Stimulated activated CD8-positive, alpha-beta memory T cell treated with anti-CD3 and anti-CD28 coated beads, Interleukin-4, amount 100 ng/mL, for 1 hour (primary cell): Measurements from ENCODE around the gene CHD1.

ENCODE experiments used
- DNase-seq, 2 donors: peaks; one replicate each; pipeline ENCODE4 v3.0.0-alpha.2; 2020; ENCODE audit warnings: low read depth in 2 of 2, low spot score in 1 of 2

CHD1 gene

DNA sequence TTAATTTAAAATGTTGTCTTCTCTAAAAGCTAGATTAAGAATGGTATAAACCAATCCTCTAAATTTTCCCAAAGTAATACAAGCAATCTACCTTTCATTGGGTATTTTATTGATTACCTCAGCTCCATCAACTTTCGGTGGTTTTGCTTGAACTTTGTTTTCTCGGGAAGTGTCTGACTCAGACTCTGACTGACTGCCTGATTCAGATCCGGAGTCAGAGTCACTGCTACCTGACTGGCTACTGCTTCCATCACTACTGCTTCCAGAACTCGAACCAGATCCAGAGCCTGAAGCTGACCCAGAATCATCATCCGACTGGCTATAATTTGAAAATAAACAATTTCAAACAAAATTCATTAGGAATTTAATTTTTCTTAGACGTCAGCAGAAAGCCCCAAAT lies 24.0 kb downstream of the CHD1 start:
- no peak for DNase-seq

DNA sequence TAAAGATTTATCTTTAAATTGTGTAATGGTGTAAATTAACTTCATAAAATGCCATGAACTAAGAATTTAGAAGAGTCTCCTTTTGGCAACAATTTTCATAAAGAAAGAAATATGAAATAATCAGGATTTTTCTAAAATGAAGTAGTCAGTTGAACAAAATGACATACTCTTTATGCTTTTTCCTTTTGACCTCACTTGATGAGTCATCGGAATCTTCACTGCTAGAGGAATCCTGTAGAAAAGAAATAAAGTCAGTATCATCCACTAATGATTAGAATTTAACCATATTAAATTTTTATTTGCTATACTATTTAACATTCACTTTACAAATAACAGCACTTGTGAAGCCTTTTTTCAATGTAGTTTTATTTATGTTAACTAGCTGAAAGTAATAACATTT lies 26.1 kb downstream of the CHD1 start:
- DNase-seq = no peak

DNA sequence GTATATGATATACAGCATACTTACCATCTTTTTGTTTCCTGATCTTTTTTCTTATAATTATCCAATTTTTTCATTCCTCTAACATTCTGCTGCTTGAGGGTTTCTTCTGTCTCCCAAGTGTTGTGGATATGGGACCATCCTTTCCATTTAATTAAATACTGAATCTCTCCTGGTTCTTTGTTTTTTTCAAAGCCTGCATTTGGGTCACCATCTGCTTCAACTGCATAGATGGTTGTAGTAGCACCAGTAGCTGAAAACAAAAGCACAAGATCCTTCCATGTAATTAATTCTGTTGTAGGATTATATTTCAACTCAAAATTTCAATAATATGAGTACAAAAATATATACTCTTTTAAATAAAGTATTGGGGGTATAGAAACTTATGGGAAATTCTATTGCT lies 29.4 kb downstream of the CHD1 start:
- no peak for DNase-seq

DNA sequence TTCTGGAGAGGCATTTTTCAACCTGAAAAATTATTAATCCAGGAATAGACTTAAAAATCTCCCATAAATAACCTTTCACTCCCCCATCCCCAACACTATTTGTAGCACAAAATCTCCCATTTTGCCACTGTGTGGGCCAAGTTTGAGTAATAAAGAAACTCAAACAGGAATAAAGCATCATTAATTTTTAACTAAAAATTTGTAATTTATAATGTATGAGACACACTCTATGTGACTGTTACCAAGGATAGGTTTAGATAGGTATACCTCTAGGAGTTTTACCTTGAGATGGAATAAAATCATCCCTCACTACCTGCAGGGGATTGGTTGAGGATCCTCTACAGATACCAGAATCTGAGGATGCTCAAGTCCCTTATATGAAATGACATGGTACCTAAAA lies 30.1 kb downstream of the CHD1 start:
- no peak for DNase-seq

DNA sequence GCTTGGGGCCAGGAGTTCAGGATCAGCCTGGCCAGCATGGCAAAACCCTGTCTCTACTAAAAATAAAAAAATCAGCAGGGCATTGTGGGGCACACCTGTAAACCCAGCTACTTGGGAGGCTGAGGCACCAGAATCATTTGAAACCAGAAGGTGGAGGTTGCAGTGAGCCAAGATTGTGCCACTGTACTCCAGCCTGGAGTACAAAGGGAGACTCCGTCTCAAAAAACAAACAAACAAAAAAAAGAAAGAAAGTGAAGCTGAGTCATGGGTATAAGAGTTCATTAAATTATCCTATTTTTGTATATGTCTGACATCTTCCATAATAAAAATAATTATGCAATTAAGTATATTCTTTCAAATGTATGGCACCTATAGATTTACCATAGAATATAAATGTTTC lies 37.2 kb downstream of the CHD1 start:
- no peak for DNase-seq

DNA sequence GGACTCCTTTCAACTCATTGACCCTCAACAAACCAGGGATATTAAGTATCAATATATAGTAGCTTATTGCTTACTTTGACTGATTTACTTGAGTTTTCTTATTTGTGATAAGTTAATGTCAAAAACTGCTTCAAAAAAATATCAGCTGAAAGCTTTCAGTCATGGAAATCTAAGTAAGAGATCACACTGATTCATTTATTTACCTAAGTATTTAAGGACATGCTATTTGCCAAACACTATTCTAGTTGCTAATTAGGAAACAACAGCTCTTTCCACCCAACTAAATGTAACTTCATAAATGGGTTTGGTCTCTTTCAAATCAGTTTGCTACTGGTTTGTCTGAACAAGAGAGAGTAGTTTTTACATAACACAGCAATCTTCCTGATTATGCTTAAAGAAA lies 48.2 kb downstream of the CHD1 start:
- no peak for DNase-seq

DNA sequence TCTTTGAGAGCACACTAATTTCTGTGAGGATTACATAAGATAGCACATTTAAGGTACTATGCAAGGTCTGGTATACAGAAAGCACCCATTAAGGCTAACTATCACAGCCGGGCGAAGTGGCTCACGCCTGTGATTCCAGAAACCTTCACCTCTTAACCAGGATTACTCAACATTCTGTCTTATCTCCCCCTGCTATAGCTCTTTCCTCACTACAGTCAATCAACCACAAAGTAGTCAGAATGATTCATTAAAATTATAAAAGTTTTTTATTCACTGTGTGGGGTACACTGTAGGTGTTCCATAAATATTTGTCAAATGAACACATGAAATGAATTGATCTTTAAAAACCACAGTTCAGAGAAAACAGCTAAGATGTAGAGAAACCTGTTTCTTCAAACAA lies 48.7 kb downstream of the CHD1 start:
- no peak for DNase-seq

DNA sequence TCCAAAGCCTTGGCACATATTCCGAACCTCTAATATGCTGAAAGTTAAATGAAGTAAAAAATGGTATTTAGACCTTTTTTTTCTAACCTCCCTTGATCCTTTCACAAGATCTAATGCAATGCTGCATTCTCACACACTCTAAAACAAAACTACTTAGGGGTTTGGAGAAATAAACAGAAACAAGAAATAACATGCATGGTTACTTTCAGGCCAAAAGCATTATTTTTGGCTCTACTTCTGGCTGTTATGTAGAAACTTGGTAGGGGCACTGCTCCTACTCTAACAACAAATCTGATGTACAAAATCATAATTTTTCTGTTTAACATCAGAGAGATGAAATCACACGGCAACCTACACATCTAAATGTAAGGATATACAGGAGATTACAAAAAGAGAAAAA lies 51.2 kb downstream of the CHD1 start:
- no peak for DNase-seq

DNA sequence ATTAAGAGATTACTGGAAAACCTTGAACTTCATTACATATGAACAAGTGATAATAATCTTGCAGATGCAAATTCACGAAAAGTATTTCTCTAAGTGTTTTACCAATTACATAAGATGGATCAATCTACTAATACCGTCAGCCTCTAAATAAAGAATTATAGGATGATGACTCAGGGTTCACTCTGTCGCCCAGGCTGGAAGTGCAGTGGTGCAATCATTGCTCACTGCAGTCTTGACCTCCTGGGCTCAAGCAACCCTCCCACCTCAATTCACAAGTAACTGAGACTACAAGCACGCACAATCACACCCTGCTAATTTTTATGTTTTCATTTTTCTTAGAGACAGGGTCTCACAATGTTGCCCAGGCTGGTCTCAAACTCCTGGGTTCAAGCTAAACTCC lies 56.1 kb downstream of the CHD1 start:
- no peak for DNase-seq

DNA sequence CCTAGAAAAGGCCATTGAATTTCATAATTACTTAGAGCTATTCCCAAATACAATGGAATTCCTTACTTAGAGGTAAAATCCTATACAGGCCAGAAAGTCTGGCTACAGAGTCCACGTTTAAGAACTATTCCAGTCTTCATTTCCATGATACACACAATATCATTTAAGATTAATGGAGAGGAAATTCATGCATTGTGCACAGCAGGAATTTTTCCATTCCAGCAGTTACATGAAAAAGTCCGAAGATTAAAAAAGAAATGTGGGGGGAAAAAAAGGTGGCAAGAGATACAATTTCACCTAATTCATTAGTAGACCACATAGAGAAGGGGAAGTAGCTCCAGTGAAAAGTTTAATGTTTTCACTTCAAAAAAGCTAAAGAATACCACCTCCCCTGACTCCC lies 63.1 kb downstream of the CHD1 start:
- no peak for DNase-seq

DNA sequence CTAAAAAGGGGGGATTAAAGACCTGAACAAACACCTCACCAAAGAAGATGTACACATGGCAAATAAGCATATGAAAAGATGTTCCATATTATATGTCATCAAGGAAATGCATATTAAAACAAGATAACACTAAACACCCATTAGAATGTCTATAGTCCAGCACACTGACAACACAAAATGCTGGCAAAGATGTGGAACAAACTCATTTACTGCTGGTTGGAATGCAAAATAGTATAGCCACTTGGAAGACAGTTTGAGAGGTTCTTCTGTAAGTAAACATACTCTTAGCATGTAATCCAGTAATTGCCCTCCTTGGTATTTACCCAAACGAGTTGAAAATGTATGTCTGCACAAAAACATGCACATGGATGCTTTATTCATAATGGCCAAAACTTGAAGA lies 81.8 kb downstream of the CHD1 start:
- DNase-seq = no peak

DNA sequence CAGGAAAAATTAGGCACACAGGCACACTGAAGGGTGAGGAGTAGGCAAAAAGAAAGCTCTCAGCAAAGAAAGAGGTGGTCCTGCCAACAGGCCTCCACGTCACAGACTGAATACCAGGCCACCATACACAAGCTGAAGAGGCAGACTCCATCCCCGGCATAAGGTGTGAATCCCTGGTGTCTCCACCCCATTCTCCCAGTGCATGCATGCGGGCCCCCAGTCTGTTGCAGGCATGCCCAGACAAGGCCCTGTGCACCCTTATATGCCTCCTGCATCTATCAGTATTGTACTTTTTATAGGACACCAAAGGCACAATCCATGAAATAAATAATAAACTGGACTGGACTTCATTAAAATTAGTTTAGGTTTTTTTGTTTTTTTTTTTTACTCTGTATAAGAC lies 82.3 kb downstream of the CHD1 start:
- no peak for DNase-seq

DNA sequence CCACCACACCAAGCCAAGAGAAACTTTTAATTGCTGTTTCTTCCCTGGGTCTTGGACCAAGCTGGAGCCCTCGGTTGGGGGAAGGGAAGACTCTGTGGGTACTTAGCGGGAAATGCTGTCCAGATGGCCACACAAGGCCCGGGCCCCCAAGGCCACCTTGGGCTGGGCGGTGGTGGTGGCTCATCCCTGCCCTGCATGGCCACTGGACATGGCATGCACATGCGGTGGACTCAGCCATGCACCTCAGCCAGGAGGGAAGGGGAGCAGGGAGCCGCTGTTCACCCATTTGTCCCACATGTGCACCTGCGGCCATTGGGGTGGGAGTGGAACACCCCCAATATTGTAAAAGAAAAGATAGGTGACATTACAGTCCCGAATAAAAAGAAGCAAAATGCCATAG lies 82.9 kb downstream of the CHD1 start:
- DNase-seq = no peak

DNA sequence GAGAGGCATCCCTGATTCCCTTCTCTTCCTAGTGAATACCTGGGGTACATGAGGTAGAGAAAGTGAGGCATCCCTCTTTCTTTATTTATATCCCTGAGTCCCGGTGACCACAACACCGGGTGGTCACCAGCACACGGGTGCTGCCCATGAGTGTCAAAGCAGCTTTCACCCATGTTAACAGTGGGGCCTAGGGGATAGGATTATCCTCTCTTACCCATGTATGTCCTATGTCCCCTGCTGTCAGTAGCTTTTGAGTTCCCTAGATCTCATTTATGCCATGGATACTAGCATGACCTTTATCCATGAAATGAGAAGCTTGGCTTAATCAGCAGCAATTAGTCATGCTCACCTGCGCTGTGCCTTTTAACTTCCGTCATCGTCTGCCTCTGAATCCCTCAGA lies 83.9 kb downstream of the CHD1 start:
- no peak for DNase-seq

DNA sequence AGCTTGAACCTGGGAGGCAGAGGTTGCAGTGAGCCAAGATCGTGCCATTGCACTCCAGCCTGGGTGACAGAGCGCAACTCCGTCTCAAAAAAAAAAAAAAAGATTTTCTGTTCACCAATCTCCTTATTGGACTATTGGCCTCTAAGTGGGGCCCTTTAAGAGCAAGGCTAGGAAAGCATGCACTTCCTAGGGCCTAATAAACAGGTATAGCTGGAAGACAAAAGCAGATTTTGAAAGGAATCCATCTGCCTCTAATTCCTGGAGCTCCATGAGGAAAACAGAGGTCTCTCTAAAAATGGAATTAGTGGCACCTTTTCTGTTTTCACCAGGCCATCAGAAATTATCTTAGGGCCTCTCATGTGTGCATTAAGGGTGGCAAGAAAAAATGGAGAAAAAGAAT lies 85.3 kb downstream of the CHD1 start:
- DNase-seq = no peak

DNA sequence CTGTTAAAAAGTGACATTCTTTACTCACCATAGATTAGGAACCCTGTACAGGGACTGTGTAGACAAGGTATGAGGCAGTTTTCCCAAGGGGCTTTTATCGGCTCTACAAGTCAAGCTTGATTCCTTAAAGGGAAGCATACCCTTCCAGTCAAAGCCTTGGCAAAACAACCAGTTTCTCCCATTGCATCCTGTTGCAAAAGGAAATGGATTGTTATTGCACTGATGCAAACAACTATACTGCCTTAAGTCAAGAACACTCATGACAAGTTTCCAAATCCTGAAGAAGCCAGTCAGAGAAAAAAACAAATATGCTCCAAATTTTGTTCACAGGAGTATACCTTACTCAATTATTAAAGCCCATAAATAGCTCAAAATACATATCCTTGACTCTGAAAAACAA lies 87.9 kb downstream of the CHD1 start:
- no peak for DNase-seq

DNA sequence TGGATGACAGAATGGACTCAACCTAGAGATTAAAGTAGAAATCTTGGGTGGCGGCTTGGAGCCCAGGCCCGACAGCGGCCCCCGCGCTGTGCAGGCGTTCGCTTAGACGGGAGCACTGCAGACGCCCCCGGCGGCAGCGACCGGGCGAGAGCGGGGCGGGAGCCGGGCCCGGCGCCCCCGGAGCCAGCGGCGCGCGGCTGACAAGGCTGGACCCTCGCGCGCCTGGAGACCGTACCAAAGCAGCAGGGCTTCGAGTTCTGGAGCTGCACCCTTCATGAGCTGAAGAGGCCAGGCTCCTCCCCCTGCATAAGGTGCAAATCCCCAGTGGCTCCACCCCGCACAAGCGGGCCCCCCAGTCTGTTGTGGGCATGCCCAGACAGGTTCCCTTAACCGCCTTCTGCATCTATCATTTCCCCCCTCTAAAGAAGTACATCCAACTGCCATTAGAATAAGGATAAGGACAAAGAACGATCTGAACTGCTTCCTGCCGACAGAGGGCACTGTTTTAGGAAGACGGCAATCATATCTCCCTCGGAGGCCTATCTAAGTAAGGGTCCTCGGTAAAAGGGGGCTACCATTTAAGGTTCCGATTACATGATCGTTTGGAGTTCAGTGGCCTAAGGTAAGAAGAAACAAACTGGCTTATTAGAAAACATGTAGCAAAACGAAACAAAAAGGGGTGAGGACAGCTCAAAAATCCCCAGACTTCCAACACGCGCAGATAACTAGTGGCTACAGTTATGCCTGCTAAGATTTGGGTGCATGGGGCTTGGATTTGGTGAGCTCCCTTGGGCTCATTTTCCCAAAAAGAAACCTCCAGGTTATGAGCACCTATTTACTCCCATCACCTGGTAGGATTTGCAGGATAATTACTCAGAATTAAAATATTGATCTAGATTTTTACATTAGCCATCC lies 89.1 kb downstream of the CHD1 start:
- no peak for DNase-seq

DNA sequence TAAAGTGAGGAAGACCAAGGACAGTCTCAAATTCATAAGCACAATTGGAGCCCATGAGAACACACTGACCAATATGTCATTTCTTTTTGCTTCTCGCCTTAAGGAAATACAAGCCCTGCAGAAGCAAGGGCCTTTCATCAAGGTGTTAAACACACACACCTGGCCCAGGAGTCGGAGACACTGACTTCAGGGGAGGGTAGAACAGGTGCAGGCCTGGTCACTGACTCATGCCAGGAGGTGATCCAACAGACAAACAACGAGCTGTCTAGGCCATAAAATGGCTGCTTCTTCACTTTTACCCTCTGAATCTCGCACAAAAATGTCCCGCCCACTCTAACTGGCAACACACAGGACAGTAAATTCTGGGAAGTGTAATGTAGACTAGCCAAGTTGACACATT lies 92.6 kb downstream of the CHD1 start:
- no peak for DNase-seq

DNA sequence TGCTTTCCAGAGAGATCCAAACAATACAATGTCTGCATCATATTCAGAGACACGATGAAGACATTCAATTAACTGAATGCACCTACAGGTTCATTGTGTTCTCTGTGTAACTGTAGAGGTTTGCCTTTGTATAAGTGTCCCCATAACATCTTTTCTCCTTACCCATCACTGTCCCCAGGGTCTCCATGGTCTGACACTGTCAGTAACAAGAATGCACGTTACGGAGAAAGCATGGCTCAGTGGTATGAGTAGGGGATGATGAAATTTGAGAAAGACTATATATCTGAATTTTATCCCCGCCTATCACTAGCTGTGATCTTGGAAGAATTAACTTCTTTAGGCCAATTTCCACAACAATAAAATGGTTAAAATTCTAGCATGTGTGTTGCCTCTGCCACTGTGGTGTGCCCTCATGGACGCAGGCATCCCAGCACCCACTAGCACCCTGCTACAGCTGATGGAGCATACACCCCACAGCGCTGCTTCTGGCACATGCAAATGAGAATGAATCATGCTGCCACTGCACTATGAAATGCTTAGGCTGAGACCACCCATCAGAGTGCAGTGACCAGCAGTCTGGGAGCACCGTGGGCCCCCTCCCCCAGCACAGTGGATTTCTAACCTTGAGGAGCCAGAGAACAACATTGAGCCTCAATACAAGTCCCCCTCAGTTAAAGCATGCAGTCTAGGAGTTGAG lies 101.1 kb downstream of the CHD1 start:
- no peak for DNase-seq

DNA sequence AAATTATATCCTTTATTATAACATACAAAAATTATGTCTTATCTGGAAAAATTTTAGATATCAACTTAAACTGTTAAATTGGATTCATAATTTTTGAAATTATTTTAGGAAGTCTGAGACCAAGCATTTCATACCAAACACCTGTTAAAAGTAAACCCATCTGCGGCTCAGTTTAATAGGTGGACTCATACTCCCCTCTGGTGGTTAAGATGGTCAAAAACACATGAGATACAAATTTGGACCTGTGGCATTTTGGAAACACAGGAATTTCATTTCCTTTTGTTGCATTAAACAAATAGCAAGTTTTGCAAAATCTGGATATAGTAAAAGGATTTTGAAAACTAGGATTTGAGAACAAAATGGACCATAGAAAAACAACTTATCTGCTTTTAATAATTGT lies 101.6 kb downstream of the CHD1 start:
- DNase-seq = no peak

DNA sequence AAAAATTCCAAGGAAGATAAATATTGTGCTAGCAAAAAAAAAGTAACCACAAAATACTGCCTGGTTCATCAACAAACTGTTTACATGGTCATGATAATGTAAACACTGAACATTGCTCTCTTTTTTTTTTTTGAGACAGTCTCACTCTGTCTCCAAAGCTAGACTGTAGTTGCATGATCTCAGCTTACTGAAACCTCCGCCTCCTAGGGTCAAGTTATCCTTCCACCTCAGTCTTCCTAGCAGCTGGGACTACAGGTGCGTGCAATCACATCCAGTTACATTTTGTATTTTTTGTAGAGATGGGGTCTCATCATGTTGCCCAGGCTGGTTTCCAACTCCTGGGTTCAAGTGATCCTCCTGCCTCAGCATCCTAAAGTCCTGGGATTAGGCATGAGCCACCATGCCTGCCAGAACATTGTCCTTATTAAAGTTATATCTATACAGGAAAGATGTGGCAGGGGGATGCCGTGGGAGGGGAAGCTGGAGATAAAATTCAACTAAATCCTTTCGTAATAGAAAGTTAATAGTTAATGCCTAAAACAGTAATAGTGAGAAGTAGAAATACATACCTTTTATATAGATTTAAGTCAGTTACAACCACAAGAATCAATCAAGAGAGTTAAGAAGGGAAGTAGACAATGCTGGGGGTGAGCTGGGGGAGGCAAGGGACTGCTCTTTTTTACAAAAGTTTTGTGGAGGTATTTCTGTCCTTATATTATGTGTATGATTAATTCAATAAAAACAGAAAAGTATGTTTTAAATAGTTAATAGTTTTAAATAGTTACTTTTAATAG lies 103.0 kb downstream of the CHD1 start:
- no peak for DNase-seq
